Large intestine (tissue), 3 donors: ENCODE measurements around the gene TMEM178B. TPM values are rescaled to one million over a fixed set of nuclear protein-coding genes. Genes with fewer than 3 reads are reported as not detected.
"Not testable (repeated sequence)": the region's sequence is repeated elsewhere in the genome, so short reads cannot be mapped to it uniquely, and the experiment has no call there.

ENCODE experiments used
- DNase-seq, 2 donors: peaks; one replicate each; pipeline versions ENCODE4 v3.0.0 to v3.0.0-alpha.2; 2013
- H3K27ac ChIP-seq: one replicate; pipeline ENCODE4 v1.5.1; 2013; ENCODE audit warnings: low read length
- H3K27me3 ChIP-seq: 2 replicates; pipeline ENCODE4 v1.6.1; 2013; ENCODE audit warnings: low read length; ENCODE audit not compliant: control insufficient read depth, insufficient read depth
- H3K36me3 ChIP-seq: 2 replicates; pipeline ENCODE4 v1.6.1; 2013; ENCODE audit warnings: low read length; ENCODE audit not compliant: control insufficient read depth, insufficient read depth
- H3K4me1 ChIP-seq: one replicate; pipeline ENCODE4 v1.6.1; 2013; ENCODE audit warnings: low read length; ENCODE audit not compliant: control insufficient read depth, insufficient read depth
- H3K4me3 ChIP-seq: one replicate; pipeline ENCODE4 v1.5.1; 2013; ENCODE audit warnings: low read length
- H3K9me3 ChIP-seq: one replicate; pipeline ENCODE4 v1.6.1; 2013; ENCODE audit warnings: mild to moderate bottlenecking, low read depth, low read length, moderate library complexity; ENCODE audit not compliant: control insufficient read depth
- WGBS: methylation state at CpG from one replicate; pipeline ENCODE4 v1.1.5; 2013; ENCODE audit warnings: low lambda C conversion rate; ENCODE audit not compliant: insufficient coverage; 5-methylcytosine and 5-hydroxymethylcytosine counted together
- polyA plus RNA-seq: library from polyadenylated mRNA; unstranded; fragments of 120-200 nt; gene quantifications from one replicate; pipeline ENCODE4 v1.2.1, GENCODE V29; 2013

Gene TMEM178B
- polyA plus RNA-seq, 1 donor, result 2.2 TPM

DNA sequence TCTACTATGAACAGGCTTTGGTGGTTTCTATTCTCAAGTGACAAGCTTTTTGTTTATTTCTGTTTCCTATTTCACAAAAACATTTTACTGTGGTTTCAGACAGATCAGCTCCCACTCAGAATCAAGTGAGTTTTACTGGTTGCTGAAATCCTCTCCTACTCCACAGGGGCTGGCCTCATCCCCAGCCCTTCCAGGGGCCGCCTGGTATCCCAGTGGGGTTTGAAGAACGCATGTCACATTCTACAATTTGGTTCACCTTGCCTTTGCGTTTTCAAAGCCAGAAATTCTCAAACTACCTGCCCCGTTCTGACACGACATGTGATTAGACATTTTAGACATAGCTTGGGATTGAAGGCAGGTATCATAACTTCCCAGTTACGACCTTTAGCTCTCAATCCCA is 316.5 kb downstream of the TMEM178B start:
- no peak for DNase-seq
- H3K4me3 ChIP-seq, result no peak overlapping the region
- no peaks in the 10 kb centered on the region for H3K9me3 ChIP-seq
- no peaks in the 10 kb centered on the region for H3K4me1 ChIP-seq
- H3K27me3 ChIP-seq, result peaks cover 5% of the 10 kb centered on the region
- WGBS, result 100% methylated on average over 1 of the region's 6 CpGs
- H3K36me3 ChIP-seq, result no peaks in the 10 kb centered on the region
- no peak overlapping the region for H3K27ac ChIP-seq

GRCh38 chr7:141393056-141393455 is 319.2 kb downstream of the TMEM178B start:
- Histone ChIP-seq H3K4me1 (no peaks in the 10 kb centered on the region), H3K27ac (no peak overlapping the region), H3K27me3 (peaks cover 3% of the 10 kb centered on the region), H3K4me3 (no peak overlapping the region), H3K9me3 (no peaks in the 10 kb centered on the region), H3K36me3 (no peaks in the 10 kb centered on the region)
- no peak for DNase-seq
- 33% methylated on average over 1 of the region's 4 CpGs for WGBS

- Histone ChIP-seq H3K9me3 (no peaks in the 10 kb centered on the region), H3K36me3 (no peaks in the 10 kb centered on the region), H3K4me1 (no peaks in the 10 kb centered on the region), H3K27me3 (peaks cover 5% of the 10 kb centered on the region), H3K4me3 (no peak overlapping the region), H3K27ac (no peak overlapping the region)
- WGBS, result no CpG with 5 or more reads among the region's 7 CpGs
- no peak for DNase-seq
Measured at GRCh38 chr7:141397236-141398163, 323.6 kb downstream of the TMEM178B start.

- no peak for DNase-seq
- H3K27me3 ChIP-seq, result peaks cover 2% of the 10 kb centered on the region
- H3K9me3 ChIP-seq, result no peaks in the 10 kb centered on the region
- no peak overlapping the region for H3K27ac ChIP-seq
- no peaks in the 10 kb centered on the region for H3K36me3 ChIP-seq
- no peaks in the 10 kb centered on the region for H3K4me1 ChIP-seq
- no peak overlapping the region for H3K4me3 ChIP-seq
- no CpG with 5 or more reads among the region's 2 CpGs for WGBS
Measured at GRCh38 chr7:141400356-141400755, 326.5 kb downstream of the TMEM178B start.

DNA sequence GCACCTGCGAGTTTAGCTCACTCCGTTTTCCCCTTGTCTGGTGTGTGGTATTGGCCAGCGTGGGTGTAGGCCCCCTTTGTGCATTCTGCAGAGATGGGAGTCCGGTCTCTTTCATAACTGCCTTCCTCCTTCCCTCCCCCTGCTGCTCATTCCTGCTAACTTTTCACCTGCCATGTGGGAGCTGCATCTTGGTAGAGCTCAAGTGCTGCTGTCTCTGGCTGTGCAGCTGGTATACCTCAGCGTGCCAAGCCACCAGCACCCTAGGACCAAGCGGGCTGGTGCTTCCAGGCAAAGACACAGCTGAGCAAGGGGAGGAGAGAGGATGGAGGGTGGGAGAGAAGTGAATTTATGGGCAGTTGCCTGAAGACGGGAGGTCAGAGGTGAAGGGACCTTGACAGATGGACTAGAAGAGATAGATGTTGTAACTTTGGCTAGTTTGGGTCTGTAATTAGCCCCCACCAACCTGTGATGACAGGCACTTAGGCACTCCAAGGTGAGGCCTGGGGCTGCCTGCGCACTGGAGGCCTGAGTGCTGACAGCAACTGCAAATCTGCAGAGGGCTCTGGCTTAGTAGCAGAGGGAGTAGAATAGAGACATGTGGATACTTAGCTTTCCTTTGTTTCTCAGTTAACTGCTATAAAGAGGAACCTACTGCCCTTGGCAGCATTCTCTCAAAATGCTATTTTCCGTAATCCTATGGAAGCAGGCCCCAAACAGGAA is 328.6 kb downstream of the TMEM178B start:
- Histone ChIP-seq H3K27ac (no peak overlapping the region), H3K9me3 (no peaks in the 10 kb centered on the region), H3K36me3 (no peaks in the 10 kb centered on the region), H3K27me3 (peaks cover 2% of the 10 kb centered on the region), H3K4me3 (no peak overlapping the region), H3K4me1 (no peaks in the 10 kb centered on the region)
- no peak for DNase-seq
- 100% methylated on average over 1 of the region's 9 CpGs for WGBS

GRCh38 chr7:141403846-141404245 is 330.0 kb downstream of the TMEM178B start:
- WGBS, result no CpG with 5 or more reads among the region's 11 CpGs
- not testable (repeated sequence) for H3K27ac ChIP-seq, H3K4me1 ChIP-seq, H3K36me3 ChIP-seq, DNase-seq, H3K9me3 ChIP-seq, H3K4me3 ChIP-seq, H3K27me3 ChIP-seq

DNA sequence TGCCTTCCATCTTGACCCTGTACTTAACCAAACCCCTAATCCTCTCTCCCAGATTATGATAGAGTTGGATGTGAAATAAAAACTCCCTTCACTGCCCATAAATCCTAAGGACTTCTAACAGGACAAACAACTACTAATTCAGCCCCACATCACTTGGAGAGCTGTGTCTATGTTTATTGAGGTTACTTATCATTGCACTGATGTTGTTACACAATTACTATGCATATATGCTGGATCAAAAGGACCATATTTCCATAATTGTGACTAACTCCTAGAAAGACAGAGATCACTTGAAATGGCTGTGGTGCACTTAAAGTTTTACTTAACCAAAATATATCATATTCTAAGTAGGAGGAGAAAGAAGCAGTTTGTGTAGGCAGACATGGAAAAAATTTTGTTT is 332.5 kb downstream of the TMEM178B start:
- Histone ChIP-seq H3K4me1 (no peaks in the 10 kb centered on the region), H3K36me3 (no peaks in the 10 kb centered on the region), H3K27me3 (peaks cover 8% of the 10 kb centered on the region), H3K4me3 (no peak overlapping the region), H3K27ac (no peak overlapping the region), H3K9me3 (no peaks in the 10 kb centered on the region)
- DNase-seq, result no peak

DNA sequence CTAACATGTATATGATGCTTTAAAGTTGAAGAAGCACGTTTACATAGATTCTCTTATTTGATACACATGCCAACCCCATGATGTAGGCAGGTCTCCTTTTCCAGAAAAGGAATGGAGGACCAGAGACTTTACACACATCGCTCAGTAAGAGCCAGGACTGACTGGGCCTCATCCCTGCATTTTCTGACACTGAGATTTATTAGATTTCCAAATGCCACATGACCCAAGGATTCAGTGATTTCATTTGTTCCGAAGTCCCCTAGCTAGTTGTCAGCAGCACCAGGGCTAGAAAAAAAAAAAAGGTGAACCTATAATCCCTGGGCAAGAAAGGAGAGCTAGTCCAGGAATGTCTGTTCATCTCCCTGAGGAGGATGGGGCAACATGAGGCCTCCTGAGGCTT is 334.0 kb downstream of the TMEM178B start:
- no peak for DNase-seq
- WGBS, result no CpG with 5 or more reads among the region's 3 CpGs
- H3K4me1 ChIP-seq, result no peaks in the 10 kb centered on the region
- no peak overlapping the region for H3K4me3 ChIP-seq
- H3K9me3 ChIP-seq, result no peaks in the 10 kb centered on the region
- H3K27me3 ChIP-seq, result peaks cover 11% of the 10 kb centered on the region
- no peaks in the 10 kb centered on the region for H3K36me3 ChIP-seq
- H3K27ac ChIP-seq, result no peak overlapping the region

DNA sequence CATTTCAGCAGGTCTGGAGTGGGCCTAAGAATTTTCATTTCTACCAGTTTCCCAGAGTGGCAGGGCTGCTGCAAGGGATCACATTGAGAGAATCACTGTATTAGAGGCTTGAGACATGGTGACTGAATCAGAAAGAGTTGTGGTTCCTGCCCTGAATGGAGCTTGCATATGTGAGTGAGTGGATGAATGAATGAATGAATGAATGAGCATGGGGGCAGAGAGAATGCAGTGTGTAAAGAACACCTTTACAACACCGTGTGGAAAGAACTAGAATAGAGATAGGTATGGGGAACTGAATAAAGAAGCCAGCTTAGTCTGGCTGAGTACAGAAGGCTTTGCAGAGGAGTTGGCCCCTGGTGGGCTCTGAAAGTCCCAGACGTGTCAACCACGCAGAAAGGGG is 334.6 kb downstream of the TMEM178B start:
- Histone ChIP-seq H3K4me1 (no peaks in the 10 kb centered on the region), H3K27me3 (peaks cover 11% of the 10 kb centered on the region), H3K36me3 (no peaks in the 10 kb centered on the region), H3K27ac (no peak overlapping the region), H3K4me3 (no peak overlapping the region), H3K9me3 (no peaks in the 10 kb centered on the region)
- WGBS, result no CpG with 5 or more reads among the region's 3 CpGs
- no peak for DNase-seq

DNA sequence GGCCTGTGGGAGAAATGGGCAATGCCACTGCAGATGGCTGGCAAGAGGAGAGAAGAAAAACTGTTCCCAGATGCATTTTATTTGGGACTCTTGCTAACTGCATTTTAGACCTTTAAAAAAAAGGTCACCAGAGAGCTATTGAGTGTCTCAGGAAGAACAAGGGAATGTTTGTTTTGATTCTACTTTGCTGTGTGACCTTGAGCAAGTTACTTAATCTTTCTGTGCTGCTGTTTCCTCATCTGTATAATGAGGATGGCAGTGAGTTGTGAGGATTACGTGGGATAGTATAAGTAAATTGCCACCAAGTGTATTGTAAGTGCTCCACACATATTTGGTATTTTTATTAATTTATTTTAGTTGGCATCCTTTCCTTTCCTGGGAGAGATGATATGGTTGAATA is 335.4 kb downstream of the TMEM178B start:
- Histone ChIP-seq H3K9me3 (no peaks in the 10 kb centered on the region), H3K27ac (no peak overlapping the region), H3K36me3 (no peaks in the 10 kb centered on the region), H3K27me3 (peaks cover 11% of the 10 kb centered on the region), H3K4me1 (no peaks in the 10 kb centered on the region), H3K4me3 (no peak overlapping the region)
- DNase-seq, result no peak
- no CpG with 5 or more reads among the region's 1 CpG for WGBS
